HG03571 (cell line): Measurements from ENCODE around the gene WDR53.
"Not testable (repeated sequence)": the region's sequence is repeated elsewhere in the genome, so short reads cannot be mapped to it uniquely, and the experiment has no call there.

Experiments
- ATAC-seq: cut with Tn5 transposase; IDR thresholded peaks from one replicate; pipeline ENCODE4 v1.9.1; 2021; ENCODE audit not compliant: unreplicated experiment

Gene WDR53

GRCh38 chr3:196518966-196519717 is 49.2 kb downstream of the WDR53 start:
- ATAC-seq: no peak

GRCh38 chr3:196517919-196518318 is 50.4 kb downstream of the WDR53 start:
- no peak for ATAC-seq

GRCh38 chr3:196517162-196517800 is 51.1 kb downstream of the WDR53 start:
- no peak for ATAC-seq

- no peak for ATAC-seq
Observed at GRCh38 chr3:196514913-196515621, 53.3 kb downstream of the WDR53 start, which contains the start of gene SMCO1. Gene SMCO1 (minus strand): TSS chr3:196515346. CDS start chr3:196515209, 137 bp downstream.

GRCh38 chr3:196514350-196514716 is 54.0 kb downstream of the WDR53 start:
- ATAC-seq: no peak

- ATAC-seq: no peak
Observed at GRCh38 chr3:196513697-196514349, 54.5 kb downstream of the WDR53 start.

- ATAC-seq: not testable (repeated sequence)
Observed at GRCh38 chr3:196511646-196512425, 56.5 kb downstream of the WDR53 start.

GRCh38 chr3:196511108-196511507 is 57.2 kb downstream of the WDR53 start:
- ATAC-seq: not testable (repeated sequence)

GRCh38 chr3:196506687-196507086 is 61.7 kb downstream of the WDR53 start:
- no peak for ATAC-seq

GRCh38 chr3:196504556-196504955 is 63.8 kb downstream of the WDR53 start:
- ATAC-seq: no peak
